H9 (cell line): ENCODE data around the gene MSI1. TPM values are rescaled to one million over a fixed set of nuclear protein-coding genes. Genes with fewer than 3 reads are reported as not detected.

Source experiments
- DNase-seq: peaks from one replicate; pipeline ENCODE4 v3.0.0-alpha.2; 2017
- H2AFZ ChIP-seq: one replicate; pipeline ENCODE4 v1.6.1; 2013; ENCODE audit warnings: mild to moderate bottlenecking, low read length, control low read depth, moderate library complexity
- H2AK5ac ChIP-seq: 2 replicates; pipeline ENCODE4 v1.6.1; 2013; ENCODE audit warnings: low read length, control low read depth, mixed read lengths; ENCODE audit not compliant: insufficient read length
- H2BK120ac ChIP-seq: one replicate; pipeline ENCODE4 v1.6.1; 2013; ENCODE audit warnings: low read depth, mild to moderate bottlenecking, low read length, control low read depth, inconsistent platforms; ENCODE audit not compliant: poor library complexity, severe bottlenecking
- H2BK12ac ChIP-seq: 2 replicates; pipeline ENCODE4 v1.6.1; 2013; ENCODE audit warnings: low read length, control low read depth, mixed read lengths, low read depth; ENCODE audit not compliant: insufficient read length
- H2BK15ac ChIP-seq: 2 replicates; pipeline ENCODE4 v1.6.1; 2013; ENCODE audit warnings: low read depth, low read length, control low read depth
- H2BK20ac ChIP-seq: one replicate; pipeline ENCODE4 v1.6.1; 2013; ENCODE audit warnings: low read depth, mild to moderate bottlenecking, low read length, control low read depth, inconsistent platforms; ENCODE audit not compliant: poor library complexity, severe bottlenecking
- H2BK5ac ChIP-seq: 2 replicates; pipeline ENCODE4 v1.6.1; 2013; ENCODE audit warnings: low read length, control low read depth, mixed read lengths; ENCODE audit not compliant: insufficient read length
- H3K14ac ChIP-seq: 2 replicates; pipeline ENCODE4 v1.6.1; 2013; ENCODE audit warnings: low read length, control low read depth; ENCODE audit not compliant: insufficient read depth
- H3K18ac ChIP-seq: 2 replicates; pipeline ENCODE4 v1.6.1; 2013; ENCODE audit warnings: low read depth, mild to moderate bottlenecking, mixed read lengths, low read length, control low read depth; ENCODE audit not compliant: insufficient read length
- H3K23ac ChIP-seq: 2 replicates; pipeline ENCODE4 v1.6.1; 2013; ENCODE audit warnings: low read length, control low read depth, mixed read lengths, low read depth; ENCODE audit not compliant: insufficient read length
- H3K23me2 ChIP-seq: 2 replicates; pipeline ENCODE4 v1.6.1; 2013; ENCODE audit warnings: low read depth, mild to moderate bottlenecking, mixed read lengths, low read length, control low read depth; ENCODE audit not compliant: insufficient read length, poor library complexity, severe bottlenecking
- H3K27ac ChIP-seq: 2 replicates; pipeline ENCODE4 v1.5.1; 2013; ENCODE audit warnings: low read length, control low read depth, mixed read lengths, low read depth; ENCODE audit not compliant: insufficient read length
- H3K27me3 ChIP-seq: 2 replicates; pipeline ENCODE4 v1.6.1; 2013; ENCODE audit warnings: low read length, control low read depth, inconsistent platforms; ENCODE audit not compliant: insufficient read depth
- H3K4ac ChIP-seq: 2 replicates; pipeline ENCODE4 v1.6.1; 2013; ENCODE audit warnings: low read depth, mild to moderate bottlenecking, control low read depth, inconsistent platforms, low read length, moderate library complexity
- H3K4me1 ChIP-seq: 2 replicates; pipeline ENCODE4 v1.6.1; 2013; ENCODE audit warnings: low read length, control low read depth, inconsistent platforms; ENCODE audit not compliant: insufficient read depth
- H3K4me2 ChIP-seq: 2 replicates; pipeline ENCODE4 v1.6.1; 2013; ENCODE audit warnings: low read length, control low read depth, mixed read lengths; ENCODE audit not compliant: insufficient read length, insufficient read depth
- H3K56ac ChIP-seq: 2 replicates; pipeline ENCODE4 v1.6.1; 2013; ENCODE audit warnings: low read depth, mild to moderate bottlenecking, mixed read lengths, low read length, control low read depth; ENCODE audit not compliant: insufficient read length
- H3K79me1 ChIP-seq: 2 replicates; pipeline ENCODE4 v1.6.1; 2013; ENCODE audit warnings: low read depth, mild to moderate bottlenecking, moderate library complexity, low read length, control low read depth, inconsistent platforms; ENCODE audit not compliant: insufficient read depth, poor library complexity, severe bottlenecking
- H3K79me2 ChIP-seq: 2 replicates; pipeline ENCODE4 v1.6.1; 2013; ENCODE audit warnings: low read length, control low read depth, inconsistent platforms; ENCODE audit not compliant: insufficient read depth
- H3K9ac ChIP-seq: 2 replicates; pipeline ENCODE4 v1.6.1; 2013; ENCODE audit warnings: low read length, control low read depth, mixed read lengths; ENCODE audit not compliant: insufficient read length; ENCODE audit errors: extremely low read depth
- H3K9me3 ChIP-seq: one replicate; pipeline ENCODE4 v1.6.1; 2013; ENCODE audit warnings: low read depth, low read length, inconsistent platforms; ENCODE audit not compliant: control insufficient read depth
- H3T11ph ChIP-seq: one replicate; pipeline ENCODE4 v1.6.1; 2013; ENCODE audit warnings: mild to moderate bottlenecking, low read length, control low read depth, inconsistent platforms
- H4K20me1 ChIP-seq: one replicate; pipeline ENCODE4 v1.6.1; 2013; ENCODE audit not compliant: control insufficient read depth, insufficient read length, insufficient read depth
- H4K5ac ChIP-seq: 2 replicates; pipeline ENCODE4 v1.6.1; 2013; ENCODE audit warnings: low read depth, mild to moderate bottlenecking, mixed read lengths, low read length, control low read depth; ENCODE audit not compliant: insufficient read length
- H4K8ac ChIP-seq: replicated peaks from 2 replicates; pipeline ENCODE4 v1.6.1; 2013; ENCODE audit warnings: low read length, control low read depth, mixed read lengths, low read depth; ENCODE audit not compliant: insufficient read length
- H4K91ac ChIP-seq: 2 replicates; pipeline ENCODE4 v1.6.1; 2013; ENCODE audit warnings: low read depth, mild to moderate bottlenecking, moderate library complexity, mixed read lengths, low read length, control low read depth; ENCODE audit not compliant: insufficient read length
- H3K27ac Mint-ChIP-seq, 3 experiments: 2 replicates in 2 of 3; 3 replicates in 1 of 3; pipeline ENCODE4 v1.8.0; 2020 to 2021; ENCODE audit warnings: mixed read lengths in 3 of 3, mild to moderate bottlenecking in 1 of 3, moderate library complexity in 1 of 3
- H3K27me3 Mint-ChIP-seq: 2 replicates; pipeline ENCODE4 v1.8.0; 2021; ENCODE audit warnings: low read depth, mild to moderate bottlenecking, moderate library complexity, mixed read lengths
- H3K36me3 Mint-ChIP-seq, 3 experiments: 2 replicates in 2 of 3; 3 replicates in 1 of 3; pipeline ENCODE4 v1.8.0; 2020 to 2021; ENCODE audit warnings: low read depth in 3 of 3, mixed read lengths in 3 of 3; ENCODE audit not compliant: insufficient read depth in 1 of 3
- H3K4me1 Mint-ChIP-seq, 2 experiments: 2 replicates each; pipeline ENCODE4 v1.8.0; 2020; ENCODE audit warnings: mixed read lengths in 2 of 2
- H3K4me3 Mint-ChIP-seq, 2 experiments: 2 replicates in 1 of 2; 3 replicates in 1 of 2; pipeline ENCODE4 v1.8.0; 2020 to 2021; ENCODE audit warnings: mild to moderate bottlenecking in 2 of 2, mixed read lengths in 2 of 2, moderate library complexity in 1 of 2
- H3K9me3 Mint-ChIP-seq, 2 experiments: 2 replicates in 1 of 2; 3 replicates in 1 of 2; pipeline ENCODE4 v1.8.0; 2020; ENCODE audit warnings: mild to moderate bottlenecking in 2 of 2, mixed read lengths in 2 of 2, moderate library complexity in 1 of 2
- WGBS: extraction: QIAGEN DNeasy Blood & Tissue Kit; methylation state at CpG from one replicate; pipeline ENCODE4 v1.1.7; 2013; ENCODE audit warnings: missing lambda C conversion rate, low lambda C conversion rate, mixed read lengths; ENCODE audit not compliant: insufficient read length; ENCODE audit errors: extremely low coverage; 5-methylcytosine and 5-hydroxymethylcytosine counted together
- total RNA-seq: library from RNA; stranded (reverse); gene quantifications from 2 replicates; pipeline ENCODE4 v1.2.1, GENCODE V29; 2021
- TF ChIP-seq, protein P1 (sequence below): fragments of 200-600 bp; sonication (generic); conservative IDR thresholded peaks from 3 replicates; pipeline ENCODE4 v1.8.0; 2021; ENCODE audit warnings: antibody characterized with exemption, mild to moderate bottlenecking

The MSI1 gene
- total RNA-seq, 1 experiment from 2014 or later: 91.5 TPM

DNA sequence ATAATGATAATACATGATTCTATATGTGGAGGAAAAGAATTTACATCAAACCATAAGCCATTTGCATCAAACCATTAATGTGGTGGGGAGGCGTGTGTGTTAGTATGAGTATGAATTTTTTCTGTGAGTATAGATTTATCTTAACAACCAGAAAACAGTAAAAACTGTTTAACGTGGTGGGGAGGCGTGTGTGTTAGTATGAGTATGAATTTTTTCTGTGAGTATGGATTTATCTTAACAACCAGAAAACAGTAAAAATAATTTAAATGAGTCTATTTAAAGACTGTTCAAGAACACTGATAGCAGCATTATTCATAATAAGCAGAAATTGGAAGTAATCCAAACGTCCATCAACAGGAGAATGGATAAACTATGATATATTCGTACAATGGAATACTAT is 9.1 kb upstream of the MSI1 start:
- H4K5ac ChIP-seq: no peak overlapping the region
- H2BK12ac ChIP-seq: no peak overlapping the region
- no peak overlapping the region for H3K4me2 ChIP-seq
- H3K18ac ChIP-seq: no peak overlapping the region
- Mint-ChIP-seq H3K4me3 (no peak overlapping the region), H3K4me1 (peaks cover 28 to 31% of the 10 kb centered on the region in 2 experiments), H3K36me3 (peaks cover 0 to 5% (median 0%) of the 10 kb centered on the region in 3 experiments; a peak in 1 of 7 replicates), H3K27me3 (peaks cover 27% of the 10 kb centered on the region), H3K27ac (no peak overlapping the region), H3K9me3 (0 out of 5 replicates have a peak, but pooled peaks cover 0 to 3% of the 10 kb centered on the region in 2 experiments)
- no peak overlapping the region for H4K91ac ChIP-seq
- no peak overlapping the region for H2AFZ ChIP-seq
- WGBS: 100% methylated on average over 2 of the region's 5 CpGs
- TF ChIP-seq, protein P1, sequence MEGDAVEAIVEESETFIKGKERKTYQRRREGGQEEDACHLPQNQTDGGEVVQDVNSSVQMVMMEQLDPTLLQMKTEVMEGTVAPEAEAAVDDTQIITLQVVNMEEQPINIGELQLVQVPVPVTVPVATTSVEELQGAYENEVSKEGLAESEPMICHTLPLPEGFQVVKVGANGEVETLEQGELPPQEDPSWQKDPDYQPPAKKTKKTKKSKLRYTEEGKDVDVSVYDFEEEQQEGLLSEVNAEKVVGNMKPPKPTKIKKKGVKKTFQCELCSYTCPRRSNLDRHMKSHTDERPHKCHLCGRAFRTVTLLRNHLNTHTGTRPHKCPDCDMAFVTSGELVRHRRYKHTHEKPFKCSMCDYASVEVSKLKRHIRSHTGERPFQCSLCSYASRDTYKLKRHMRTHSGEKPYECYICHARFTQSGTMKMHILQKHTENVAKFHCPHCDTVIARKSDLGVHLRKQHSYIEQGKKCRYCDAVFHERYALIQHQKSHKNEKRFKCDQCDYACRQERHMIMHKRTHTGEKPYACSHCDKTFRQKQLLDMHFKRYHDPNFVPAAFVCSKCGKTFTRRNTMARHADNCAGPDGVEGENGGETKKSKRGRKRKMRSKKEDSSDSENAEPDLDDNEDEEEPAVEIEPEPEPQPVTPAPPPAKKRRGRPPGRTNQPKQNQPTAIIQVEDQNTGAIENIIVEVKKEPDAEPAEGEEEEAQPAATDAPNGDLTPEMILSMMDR: no peak
- H3K14ac ChIP-seq: no peak overlapping the region
- H3T11ph ChIP-seq: no peak overlapping the region
- no peak overlapping the region for H2BK5ac ChIP-seq
- no peak overlapping the region for H3K23ac ChIP-seq
- no peak overlapping the region for H3K56ac ChIP-seq
- no peaks in the 10 kb centered on the region for H4K20me1 ChIP-seq
- no peak overlapping the region for H3K4ac ChIP-seq
- no peak for DNase-seq
- no peak overlapping the region for H4K8ac ChIP-seq
- no peak overlapping the region for H2BK15ac ChIP-seq
- H2AK5ac ChIP-seq: no peak overlapping the region
- H2BK20ac ChIP-seq: no peak overlapping the region
- no peaks in the 10 kb centered on the region for H3K79me2 ChIP-seq
- no peak overlapping the region for H2BK120ac ChIP-seq
- no peaks in the 10 kb centered on the region for H3K27me3 ChIP-seq
- no peaks in the 10 kb centered on the region; the same call in 1 of the 2 replicates for H3K4me1 ChIP-seq
- H3K9ac ChIP-seq: no peak overlapping the region
- no peaks in the 10 kb centered on the region for H3K79me1 ChIP-seq
- no peaks in the 10 kb centered on the region for H3K9me3 ChIP-seq
- no peaks in the 10 kb centered on the region for H3K23me2 ChIP-seq
- no peak overlapping the region for H3K27ac ChIP-seq
